ENCODE results near the gene MYO5B.

DNA sequence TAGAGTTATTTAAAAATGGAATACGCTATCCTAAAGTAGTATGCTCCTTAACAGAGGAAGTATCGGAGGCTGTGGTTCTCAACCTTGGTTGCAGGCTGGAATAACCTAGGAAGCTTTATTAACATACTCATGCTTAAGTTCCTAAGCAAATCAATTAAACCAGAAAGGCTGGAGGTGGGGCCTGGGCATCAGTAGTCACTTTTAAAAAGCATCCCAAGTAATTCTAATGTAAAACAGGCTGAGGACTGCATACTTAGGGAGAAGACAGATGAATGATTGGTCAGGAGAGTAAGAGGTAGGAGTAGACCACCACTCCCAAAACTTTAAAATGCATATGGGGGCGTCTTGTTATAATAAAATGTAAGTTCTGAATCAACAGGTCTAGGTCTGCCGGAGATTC lies 396.9 kb downstream of the MYO5B start:
- TF ChIP-seq, protein P1, sequence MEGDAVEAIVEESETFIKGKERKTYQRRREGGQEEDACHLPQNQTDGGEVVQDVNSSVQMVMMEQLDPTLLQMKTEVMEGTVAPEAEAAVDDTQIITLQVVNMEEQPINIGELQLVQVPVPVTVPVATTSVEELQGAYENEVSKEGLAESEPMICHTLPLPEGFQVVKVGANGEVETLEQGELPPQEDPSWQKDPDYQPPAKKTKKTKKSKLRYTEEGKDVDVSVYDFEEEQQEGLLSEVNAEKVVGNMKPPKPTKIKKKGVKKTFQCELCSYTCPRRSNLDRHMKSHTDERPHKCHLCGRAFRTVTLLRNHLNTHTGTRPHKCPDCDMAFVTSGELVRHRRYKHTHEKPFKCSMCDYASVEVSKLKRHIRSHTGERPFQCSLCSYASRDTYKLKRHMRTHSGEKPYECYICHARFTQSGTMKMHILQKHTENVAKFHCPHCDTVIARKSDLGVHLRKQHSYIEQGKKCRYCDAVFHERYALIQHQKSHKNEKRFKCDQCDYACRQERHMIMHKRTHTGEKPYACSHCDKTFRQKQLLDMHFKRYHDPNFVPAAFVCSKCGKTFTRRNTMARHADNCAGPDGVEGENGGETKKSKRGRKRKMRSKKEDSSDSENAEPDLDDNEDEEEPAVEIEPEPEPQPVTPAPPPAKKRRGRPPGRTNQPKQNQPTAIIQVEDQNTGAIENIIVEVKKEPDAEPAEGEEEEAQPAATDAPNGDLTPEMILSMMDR (conservative IDR thresholded peaks at IDR 0.05), result no peak
- no peak for TF ChIP-seq ZFX (IDR thresholded peaks at IDR 0.05)
